Heart right ventricle (tissue), 16 donors: Measurements from ENCODE around the gene POU2AF2. TPM values are rescaled to one million over a fixed set of nuclear protein-coding genes. Genes with fewer than 3 reads are reported as not detected.
"Not testable (repeated sequence)": the region's sequence is repeated elsewhere in the genome, so short reads cannot be mapped to it uniquely, and the experiment has no call there.

Source experiments
- ATAC-seq, 8 donors: fragments of 200-7000 bp; cut with Tn5 transposase; one replicate each; pipeline ENCODE4 v1.9.1; 2020; ENCODE audit warnings: mild to moderate bottlenecking in 8 of 8, moderate library complexity in 8 of 8, moderate number of reproducible peaks in 1 of 8
- DNase-seq, 2 donors: peaks; one replicate each; pipeline ENCODE4 v3.0.0-alpha.2; 2020
- H3K27ac ChIP-seq, 10 donors: fragments of 200-600 bp; sonication (generic) in 2 of 10; one replicate each; pipeline versions ENCODE4 v1.5.0 to v1.8.0; 2020 to 2022; ENCODE audit warnings: mild to moderate bottlenecking in 3 of 10
- H3K27me3 ChIP-seq, 7 donors: fragments of 200-600 bp; one replicate each; pipeline ENCODE4 v1.8.0; 2021 to 2022; ENCODE audit warnings: mild to moderate bottlenecking in 2 of 7
- H3K36me3 ChIP-seq, 9 donors: fragments of 200-600 bp; sonication (generic) in 1 of 9; one replicate each; pipeline versions ENCODE4 v1.5.0 to v1.8.0; 2020 to 2022; ENCODE audit warnings: mild to moderate bottlenecking in 2 of 9
- H3K4me1 ChIP-seq, 9 donors: fragments of 200-600 bp; sonication (generic) in 1 of 9; one replicate each; pipeline versions ENCODE4 v1.5.0 to v1.8.0; 2020 to 2022; ENCODE audit warnings: mild to moderate bottlenecking in 4 of 9
- H3K4me3 ChIP-seq, 10 donors: fragments of 200-600 bp; sonication (generic) in 2 of 10; one replicate each; pipeline versions ENCODE4 v1.5.0 to v1.8.0; 2020 to 2022; ENCODE audit warnings: mild to moderate bottlenecking in 7 of 10, moderate library complexity in 2 of 10
- H3K9me3 ChIP-seq, 11 donors: fragments of 200-600 bp in 10 of 11; sonication (generic) in 2 of 11; one replicate each; pipeline versions ENCODE4 v1.5.0 to v1.8.0; 2013 to 2022; ENCODE audit warnings: mild to moderate bottlenecking in 2 of 11, control low read depth in 1 of 11, moderate library complexity in 1 of 11
- CTCF ChIP-seq, 9 donors: fragments of 200-600 bp; sonication (generic) in 2 of 9; IDR thresholded peaks; one replicate each; pipeline versions ENCODE4 v1.5.0 to v1.8.0; 2021 to 2022; ENCODE audit warnings: antibody characterized with exemption in 9 of 9, mild to moderate bottlenecking in 5 of 9, moderate library complexity in 1 of 9
- WGBS, 2 donors: extraction: QIAGEN DNeasy Blood & Tissue Kit; methylation state at CpG; one replicate each; pipeline ENCODE4 v1.1.7; 2013; ENCODE audit warnings: inconsistent platforms in 1 of 2; 5-methylcytosine and 5-hydroxymethylcytosine counted together
- intact Hi-C, 10 donors: fragments of 100-400 bp; cut with DNase I; formaldehyde crosslinking; loops; one replicate each; pipeline versions ENCODE4 v1.11.1 to v1.14.2; 2022
- polyA plus RNA-seq, 2 donors: library from polyadenylated mRNA; stranded (reverse); fragments of 200-250 nt; gene quantifications; one replicate each; pipeline ENCODE4 v1.2.3, GENCODE V29; 2013
- total RNA-seq, 10 donors: library from RNA; stranded (reverse); fragmentation: NEBNext Ultra II Directional in 3 of 10; extraction: Animal tissue kit (Norgen Biotek cat#: 25700) in 3 of 10; gene quantifications; one replicate each; pipeline versions ENCODE4 v1.2.1 to v1.2.4, GENCODE V29; 2021 to 2023
- donor health status: Arrhythmogenic right ventricular cardiomyopathy.
- donor health status: ischemic (EF 13 %, LVEDD 7.1; RV severe dilation, severe dysfunction).
- donor health status: healthy with polysubstance abuse.
- donor health status: DM: no; HTN: yes; CAD: no.
- donor health status: DM: no; HTN: no; CAD: no.
- donor health status: ischemic (EF 25% LVEDD 6.9; RV normal size, moderate dysfunction).
- donor health status: ischemic (EF 25% LVEDD 5.7; RV mildly dilated, moderate dysfunction).
- donor health status: healthy.
- donor health status: DM: yes; HTN: yes; CAD: no.
- donor health status: Ischemic cardiomyopathy.
- donor health status: ischemic (EF 35%, LVEDD 5.7; RV mildly dilated, moderate dysfunction).
- donor health status: nonischemic (EF 11% LVEDD 7.7; RV severe dilation, severe dysfunction).
- donor health status: DM: yes; HTN: yes; CAD: no.
- donor health status: PGD.
- donor health status: ischemic (EF 29% LVEDD 5.4; RV normal size, mild dysfunction).
- donor health status: nonischemic (EF 23%, LVEDD 6.1; RV moderate dilation, normal function).

POU2AF2 gene
- total and polyA plus RNA-seq, 12 donors: not detected

GRCh38 chr11:111310723-111311122, 65.2 kb downstream of the POU2AF2 start:
- WGBS, 2 donors: 86 to 87% methylated on average over 6 of the region's 6 CpGs
- Histone ChIP-seq H3K27ac (no peak overlapping the region), H3K27me3 (peaks cover 0 to 25% (median 0%) of the 10 kb centered on the region in 7 donors), H3K36me3 (no peaks in the 10 kb centered on the region), H3K4me1 (no peaks in the 10 kb centered on the region), H3K9me3 (peaks cover 0 to 2% (median 0%) of the 10 kb centered on the region in 11 donors), H3K4me3 (no peak overlapping the region)
- no peak for TF ChIP-seq CTCF (IDR thresholded peaks at IDR 0.05)
- intact Hi-C loops: no loop called here
- ATAC-seq (no peak), DNase-seq (no peak)

- H3K36me3 ChIP-seq: no peaks in the 10 kb centered on the region
- peaks cover 0 to 8% (median 0%) of the 10 kb centered on the region in 11 donors for H3K9me3 ChIP-seq
- H3K4me1 ChIP-seq: no peaks in the 10 kb centered on the region
- TF ChIP-seq CTCF (IDR thresholded peaks at IDR 0.05): no peak
- peaks cover 0 to 20% (median 0%) of the 10 kb centered on the region in 7 donors for H3K27me3 ChIP-seq
- intact Hi-C loops: no loop called here
- ATAC-seq (no peak), DNase-seq (no peak)
- H3K4me3 ChIP-seq: no peak overlapping the region
- H3K27ac ChIP-seq: no peak overlapping the region
- 50 to 57% methylated on average over 1 of the region's 1 CpG for WGBS, 2 donors
Measured at GRCh38 chr11:111312076-111312475, 66.6 kb downstream of the POU2AF2 start.

- intact Hi-C loops: no loop called here
- H3K4me1 ChIP-seq: peaks cover 0 to 8% (median 0%) of the 10 kb centered on the region in 9 donors
- 79 to 83% methylated on average over 6 of the region's 6 CpGs for WGBS, 2 donors
- peaks cover 0 to 8% (median 0%) of the 10 kb centered on the region in 11 donors for H3K9me3 ChIP-seq
- H3K27me3 ChIP-seq: no peaks in the 10 kb centered on the region
- no peak for DNase-seq
- H3K4me3 ChIP-seq: no peak overlapping the region
- H3K27ac ChIP-seq: no peak overlapping the region
- no peaks in the 10 kb centered on the region for H3K36me3 ChIP-seq
- no peak for TF ChIP-seq CTCF (IDR thresholded peaks at IDR 0.05)
- ATAC-seq: no peak
Measured at GRCh38 chr11:111319296-111319695, 73.8 kb downstream of the POU2AF2 start.

GRCh38 chr11:111320199-111320598, 74.7 kb downstream of the POU2AF2 start:
- H3K9me3 ChIP-seq, H3K4me3 ChIP-seq, H3K36me3 ChIP-seq, ATAC-seq, H3K27ac ChIP-seq, DNase-seq, intact Hi-C loops, H3K27me3 ChIP-seq, H3K4me1 ChIP-seq: not testable (repeated sequence)
- WGBS, 2 donors: 82 to 84% methylated on average over 6 of the region's 6 CpGs

GRCh38 chr11:111320728-111321568, 75.4 kb downstream of the POU2AF2 start:
- no peaks in the 10 kb centered on the region for H3K27me3 ChIP-seq
- TF ChIP-seq CTCF (IDR thresholded peaks at IDR 0.05): no peak
- WGBS, 2 donors: 69 to 80% methylated on average over 5 of the region's 5 CpGs
- intact Hi-C loops: no loop called here
- no peak for DNase-seq
- H3K36me3 ChIP-seq: no peaks in the 10 kb centered on the region
- peaks cover 0 to 8% (median 0%) of the 10 kb centered on the region in 9 donors for H3K4me1 ChIP-seq
- H3K4me3 ChIP-seq: no peak overlapping the region
- no peak overlapping the region for H3K27ac ChIP-seq
- H3K9me3 ChIP-seq: peaks cover 0 to 5% (median 0%) of the 10 kb centered on the region in 11 donors
- ATAC-seq: peak in 3 of 8 donors; percentile 24 to 64 (median 42)
